GM19455 (cell line): ENCODE results near the gene MSANTD7.
"Not testable (repeated sequence)": the region's sequence is repeated elsewhere in the genome, so short reads cannot be mapped to it uniquely, and the experiment has no call there.

Source experiments
- ATAC-seq: cut with Tn5 transposase; IDR thresholded peaks from one replicate; pipeline ENCODE4 v1.9.1; 2021; ENCODE audit not compliant: unreplicated experiment

The MSANTD7 gene

DNA sequence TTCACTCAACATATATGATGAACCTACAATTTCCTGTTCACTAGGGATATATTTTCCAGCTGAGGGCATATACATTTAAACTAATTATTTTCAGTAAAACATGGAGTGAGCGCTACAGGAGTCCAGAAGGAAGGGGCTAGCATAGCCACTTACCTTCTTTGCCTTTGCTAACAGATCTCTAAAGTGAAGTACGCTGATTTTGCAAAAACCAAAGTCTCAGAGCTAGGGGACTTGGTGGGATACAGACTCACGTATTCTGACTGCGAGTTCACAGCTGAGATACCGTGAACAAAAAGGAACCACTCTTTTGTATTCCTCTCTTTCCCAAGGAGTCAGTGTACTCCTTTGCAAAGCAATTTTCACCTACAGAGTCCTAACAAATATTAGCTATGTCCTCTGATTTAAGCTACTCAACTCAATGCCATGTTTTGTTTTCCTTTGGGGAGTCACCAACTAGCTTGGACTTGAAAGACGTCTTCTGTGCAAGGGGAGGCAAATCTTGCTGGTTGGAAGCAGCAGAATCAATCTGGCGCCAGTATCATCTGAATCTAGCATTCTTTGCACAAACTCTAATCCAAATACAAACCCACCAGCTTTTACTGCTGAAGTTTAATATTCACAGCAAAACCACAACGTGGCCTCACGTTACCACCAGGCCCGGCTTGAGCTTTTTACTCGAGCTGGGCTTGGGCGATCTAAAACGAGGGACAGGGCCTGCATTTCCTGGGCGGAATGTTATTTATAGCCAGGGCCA is 926 bp upstream of the MSANTD7 start:
- ATAC-seq: no peak

- peak; percentile 6 for ATAC-seq
Observed at GRCh38 chr10:14838582-14839304, 637 bp downstream of the MSANTD7 start.

- no peak for ATAC-seq
Observed at GRCh38 chr10:14839305-14839695, 1.2 kb downstream of the MSANTD7 start.

GRCh38 chr10:14840178-14840577 is 2.1 kb downstream of the MSANTD7 start:
- no peak for ATAC-seq

- no peak for ATAC-seq
Observed at GRCh38 chr10:14843327-14843988, 5.4 kb downstream of the MSANTD7 start.

DNA sequence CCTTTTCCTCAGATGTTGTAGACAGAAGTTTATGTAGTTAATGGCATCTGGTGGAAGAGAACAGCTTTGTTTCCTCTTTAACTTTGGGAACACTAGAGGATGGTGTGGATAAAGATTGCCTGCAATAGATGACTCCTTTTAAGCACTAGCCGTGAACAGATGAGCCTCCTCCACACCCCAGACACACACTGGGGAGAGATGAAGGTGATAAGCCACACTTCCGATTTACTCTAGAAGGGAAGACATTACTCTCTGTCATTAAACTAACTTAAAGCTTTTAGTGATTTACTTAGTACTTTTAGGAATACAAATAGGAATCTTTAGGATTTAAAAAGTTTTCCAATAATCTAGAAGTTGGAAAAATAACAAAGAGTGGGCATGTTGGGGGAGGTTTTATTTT is 6.8 kb downstream of the MSANTD7 start:
- no peak for ATAC-seq

GRCh38 chr10:14852236-14852635 is 14.1 kb downstream of the MSANTD7 start:
- no peak for ATAC-seq

- no peak for ATAC-seq
Observed at GRCh38 chr10:14855453-14855852, 17.3 kb downstream of the MSANTD7 start.

GRCh38 chr10:14858338-14858960 is 20.3 kb downstream of the MSANTD7 start:
- no peak for ATAC-seq

DNA sequence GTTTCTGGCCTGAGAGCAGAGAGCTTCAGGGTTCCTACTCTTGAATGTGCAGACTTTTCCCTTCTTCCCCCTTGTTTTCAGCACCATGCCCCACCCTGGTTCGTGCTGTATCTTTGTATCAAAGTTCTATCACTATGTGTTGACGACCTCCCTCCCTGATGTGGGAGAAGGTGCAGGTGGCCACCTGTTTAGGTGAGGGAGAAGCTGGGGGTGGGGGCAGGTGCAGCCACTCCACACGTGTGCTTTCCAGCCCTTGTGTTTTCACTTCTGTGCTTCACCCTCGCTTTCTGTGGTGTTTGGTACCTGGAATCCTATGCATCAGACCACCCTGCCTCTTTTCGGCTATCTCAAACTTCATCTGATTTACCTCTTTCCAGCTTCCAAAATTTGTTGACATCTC is 20.9 kb downstream of the MSANTD7 start:
- ATAC-seq: no peak

DNA sequence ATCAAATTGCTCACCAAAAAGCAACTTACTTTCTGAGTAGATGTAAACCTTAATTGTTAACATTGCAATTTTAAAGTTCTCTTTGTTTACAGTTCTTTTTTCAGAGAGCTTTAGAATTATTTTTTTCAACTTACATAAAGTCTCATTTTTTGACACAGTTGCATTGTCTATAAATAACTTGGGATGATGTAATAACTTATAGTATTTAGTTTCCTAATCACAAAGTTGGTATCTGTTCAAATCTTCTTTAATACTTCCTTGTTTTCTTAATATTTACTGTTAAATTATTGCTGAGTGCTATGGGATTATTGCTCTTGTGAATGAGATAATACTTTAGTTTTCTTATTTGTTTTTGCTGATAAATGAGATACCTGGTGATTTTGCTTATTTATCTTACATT is 21.7 kb downstream of the MSANTD7 start:
- no peak for ATAC-seq

- no peak for ATAC-seq
Observed at GRCh38 chr10:14860791-14861190, 22.7 kb downstream of the MSANTD7 start.

- ATAC-seq: not testable (repeated sequence)
Observed at GRCh38 chr10:14864466-14864865, 26.4 kb downstream of the MSANTD7 start.

GRCh38 chr10:14864871-14865270 is 26.8 kb downstream of the MSANTD7 start:
- ATAC-seq: not testable (repeated sequence)

GRCh38 chr10:14873090-14873760 is 35.1 kb downstream of the MSANTD7 start:
- ATAC-seq: no peak

DNA sequence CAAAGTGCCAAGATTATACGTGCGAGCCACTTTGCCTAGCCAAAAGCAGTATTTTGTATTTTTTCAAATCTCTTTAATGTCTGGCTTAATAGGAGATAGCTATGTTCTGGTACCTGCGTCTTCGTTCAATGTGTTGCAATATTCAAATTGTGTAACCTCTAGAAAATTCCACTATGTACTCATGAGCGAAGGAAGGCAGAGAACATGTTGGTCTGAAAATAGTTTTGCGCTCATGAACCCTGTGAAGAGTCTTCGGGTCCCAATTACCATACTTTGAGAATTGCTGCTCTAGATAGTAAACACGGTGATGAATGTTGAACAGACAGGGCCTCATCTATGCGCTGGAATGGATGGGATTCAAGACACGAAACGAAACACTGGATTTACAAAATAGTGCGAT is 37.8 kb downstream of the MSANTD7 start:
- no peak for ATAC-seq

DNA sequence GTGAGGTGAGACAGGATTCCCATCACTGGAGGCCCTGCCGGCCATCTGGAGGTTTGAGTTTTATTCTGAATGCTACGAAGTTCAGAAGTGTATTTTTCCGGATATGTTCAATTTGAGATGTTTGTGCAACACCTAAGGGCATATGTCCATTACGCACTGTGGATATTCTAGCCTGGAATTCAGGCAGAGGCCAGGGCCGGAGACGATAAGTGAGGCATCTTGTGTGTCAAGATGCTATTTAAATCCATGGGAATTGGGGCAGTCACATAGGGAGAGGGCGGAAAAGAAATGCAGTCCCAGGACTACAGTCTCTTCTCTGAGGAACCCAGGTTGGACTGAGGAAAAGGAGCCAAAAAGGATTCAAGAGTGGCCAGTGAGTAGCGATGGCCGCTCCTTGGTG is 38.7 kb downstream of the MSANTD7 start:
- no peak for ATAC-seq

- peak; percentile 92 for ATAC-seq
Observed at GRCh38 chr10:14878266-14879123, 40.4 kb downstream of the MSANTD7 start, which contains the start of gene SUV39H2. Gene SUV39H2, plus strand, starts transcription at chr10:14878866. Its CDS starts 23 bp downstream, at chr10:14878889.

- peak; percentile 37 for ATAC-seq
Observed at GRCh38 chr10:14879124-14879927, 41.2 kb downstream of the MSANTD7 start.
